SK-N-SH (cell line): Measurements from ENCODE around the gene PRRT4. TPM values are rescaled to one million over a fixed set of nuclear protein-coding genes. Genes with fewer than 3 reads are reported as not detected.

Experiments used
- CTCF ChIA-PET: fragments of 300-600, 350-600 bp; formaldehyde crosslinking; extraction: SDS; loops from one replicate; lab custom pipeline; 2021; lab: Yijun Ruan, JAX
- POLR2A ChIA-PET: fragments of 350-600 bp; sonication (Branson Sonifier 250); formaldehyde crosslinking; extraction: SDS; loops from one replicate; lab custom pipeline; 2020; ENCODE audit warnings: antibody characterized with exemption, inconsistent platforms; lab: Yijun Ruan, JAX
- DNase-seq: peaks from one replicate; pipeline ENCODE4 v3.0.0; 2012
- H2AFZ ChIP-seq: fragments of 200-600 bp; sonication (generic); 2 replicates; pipeline ENCODE4 v1.8.1; 2016; ENCODE audit warnings: antibody characterized with exemption, mild to moderate bottlenecking, low read depth
- H3F3A ChIP-seq: fragments of 200-600 bp; sonication (generic); replicated peaks from 2 replicates; pipeline ENCODE3; 2016; ENCODE audit warnings: antibody characterized with exemption, mild to moderate bottlenecking; ENCODE audit not compliant: insufficient read depth
- H3K27ac ChIP-seq, 2 experiments: fragments of 200-500 bp in 1 of 2; fragments of 200-600 bp in 1 of 2; sonication (Bioruptor generic) in 1 of 2; sonication (generic), shearing (Covaris generic) in 1 of 2; 2 replicates each; pipeline versions ENCODE4 v1.5.1 to v1.6.1; 2014 to 2016; ENCODE audit warnings: low read depth in 2 of 2, inconsistent platforms in 1 of 2, low read length in 1 of 2, mild to moderate bottlenecking in 1 of 2, mixed read lengths in 1 of 2
- H3K27me3 ChIP-seq: fragments of 200-600 bp; sonication (generic), shearing (Covaris generic); 2 replicates; pipeline ENCODE4 v1.6.1; 2016; ENCODE audit warnings: mixed run types; ENCODE audit not compliant: insufficient read depth
- H3K36me3 ChIP-seq, 2 experiments: fragments of 200-500 bp in 1 of 2; fragments of 200-600 bp in 1 of 2; sonication (Bioruptor generic) in 1 of 2; sonication (generic) in 1 of 2; replicated peaks in 1 of 2; 2 replicates each; pipeline versions ENCODE3 to v1.5.1; 2014 to 2016; ENCODE audit warnings: low read length in 1 of 2, mild to moderate bottlenecking in 1 of 2; ENCODE audit not compliant: insufficient read depth in 2 of 2, control insufficient read depth in 1 of 2
- H3K4me1 ChIP-seq, 2 experiments: fragments of 200-500 bp in 1 of 2; fragments of 200-600 bp in 1 of 2; sonication (Bioruptor generic) in 1 of 2; sonication (generic), shearing (Covaris generic) in 1 of 2; 2 replicates each; pipeline versions ENCODE4 v1.5.1 to v1.6.1; 2014 to 2016; ENCODE audit warnings: low read depth in 1 of 2, low read length in 1 of 2, mixed run types in 1 of 2; ENCODE audit not compliant: insufficient read depth in 2 of 2, control insufficient read depth in 1 of 2
- H3K4me2 ChIP-seq: fragments of 200-600 bp; sonication (generic), shearing (Covaris generic); 2 replicates; pipeline ENCODE4 v1.6.1; 2017; ENCODE audit warnings: mixed run types
- H3K4me3 ChIP-seq, 2 experiments: fragments of 200-500 bp in 1 of 2; fragments of 200-600 bp in 1 of 2; sonication (Bioruptor generic) in 1 of 2; sonication (generic), shearing (Covaris generic) in 1 of 2; 2 replicates each; pipeline versions ENCODE4 v1.5.1 to v1.8.1; 2014 to 2016; ENCODE audit warnings: low read depth in 2 of 2, inconsistent platforms in 1 of 2, low read length in 1 of 2, mild to moderate bottlenecking in 1 of 2, mixed read lengths in 1 of 2, moderate library complexity in 1 of 2
- H3K79me2 ChIP-seq: fragments of 200-600 bp; sonication (generic); 2 replicates; pipeline ENCODE4 v1.8.1; 2017; ENCODE audit warnings: mild to moderate bottlenecking; ENCODE audit not compliant: insufficient read depth
- H3K9ac ChIP-seq: fragments of 200-600 bp; sonication (generic); 2 replicates; pipeline ENCODE4 v1.6.1; 2017; ENCODE audit warnings: mixed run types
- H3K9me2 ChIP-seq: fragments of 200-600 bp; sonication (generic); 2 replicates; pipeline ENCODE4 v1.6.1; 2017; ENCODE audit warnings: mixed run types
- H3K9me3 ChIP-seq: fragments of 200-600 bp; sonication (generic); 2 replicates; pipeline ENCODE4 v1.6.1; 2017; ENCODE audit warnings: mixed run types, mild to moderate bottlenecking, moderate library complexity
- H4K20me1 ChIP-seq: fragments of 200-600 bp; sonication (generic); 2 replicates; pipeline ENCODE4 v1.6.1; 2017; ENCODE audit warnings: mild to moderate bottlenecking, mixed run types; ENCODE audit not compliant: insufficient read depth
- CHD2 ChIP-seq: fragments of 150-350 bp; IDR thresholded peaks from 2 replicates; pipeline ENCODE4 v1.6.1; 2018; ENCODE audit warnings: low read length; ENCODE audit not compliant: partially characterized antibody
- ELF1 ChIP-seq: IDR thresholded peaks from 2 replicates; pipeline ENCODE4 v1.4.0; 2012
- EZH2phosphoT487 ChIP-seq: fragments of 200-600 bp; sonication (generic); IDR thresholded peaks from 2 replicates; pipeline ENCODE4 v1.6.1; 2017; ENCODE audit warnings: low read depth, mixed run types, mild to moderate bottlenecking, antibody characterized with exemption, moderate library complexity, borderline replicate concordance
- FOSL2 ChIP-seq: IDR thresholded peaks from 2 replicates; pipeline ENCODE4 v1.4.0; 2012; ENCODE audit warnings: low read depth, mild to moderate bottlenecking, moderate library complexity, borderline replicate concordance
- GABPA ChIP-seq: IDR thresholded peaks from 2 replicates; pipeline ENCODE4 v1.4.0; 2012; ENCODE audit warnings: low read depth, mild to moderate bottlenecking
- IRF3 ChIP-seq: fragments of 150-350 bp; IDR thresholded peaks from 2 replicates; pipeline ENCODE4 v1.6.1; 2016; ENCODE audit warnings: mild to moderate bottlenecking, low read depth, low read length
- MEF2A ChIP-seq: IDR thresholded peaks from 2 replicates; pipeline ENCODE4 v1.4.0; 2012; ENCODE audit warnings: low read depth, borderline replicate concordance
- NFIC ChIP-seq: IDR thresholded peaks from 2 replicates; pipeline ENCODE4 v1.4.0; 2012; ENCODE audit warnings: borderline replicate concordance
- POLR2AphosphoS5 ChIP-seq: IDR thresholded peaks from 2 replicates; pipeline ENCODE4 v1.6.1; 2012; ENCODE audit warnings: low read depth, low read length
- RXRA ChIP-seq: IDR thresholded peaks from 2 replicates; pipeline ENCODE4 v1.4.0; 2012; ENCODE audit warnings: low read depth, mild to moderate bottlenecking, borderline replicate concordance
- TEAD4 ChIP-seq: IDR thresholded peaks from 2 replicates; pipeline ENCODE4 v1.4.0; 2012; ENCODE audit warnings: mild to moderate bottlenecking, borderline replicate concordance; ENCODE audit not compliant: insufficient read depth
- USF1 ChIP-seq: IDR thresholded peaks from 2 replicates; pipeline ENCODE4 v1.4.0; 2012; ENCODE audit warnings: low read depth, borderline replicate concordance
- YY1 ChIP-seq: IDR thresholded peaks from 2 replicates; pipeline ENCODE4 v1.4.0; 2012; ENCODE audit warnings: low read depth, mild to moderate bottlenecking
- WGBS: methylation state at CpG from one replicate; pipeline ENCODE4 v1.1.6; 2017; ENCODE audit warnings: low lambda C conversion rate; 5-methylcytosine and 5-hydroxymethylcytosine counted together
- polyA plus RNA-seq, 3 experiments: library from polyadenylated mRNA; depleted of rRNA; stranded (reverse); fragments of >200 nt; gene quantifications; 2 replicates each; pipeline ENCODE4 v1.2.3, GENCODE V29; 2012

PRRT4 gene
- polyA plus RNA-seq, 1 of the 3 experiments (the other 2 are of a cell fraction): 1.5 TPM

DNA sequence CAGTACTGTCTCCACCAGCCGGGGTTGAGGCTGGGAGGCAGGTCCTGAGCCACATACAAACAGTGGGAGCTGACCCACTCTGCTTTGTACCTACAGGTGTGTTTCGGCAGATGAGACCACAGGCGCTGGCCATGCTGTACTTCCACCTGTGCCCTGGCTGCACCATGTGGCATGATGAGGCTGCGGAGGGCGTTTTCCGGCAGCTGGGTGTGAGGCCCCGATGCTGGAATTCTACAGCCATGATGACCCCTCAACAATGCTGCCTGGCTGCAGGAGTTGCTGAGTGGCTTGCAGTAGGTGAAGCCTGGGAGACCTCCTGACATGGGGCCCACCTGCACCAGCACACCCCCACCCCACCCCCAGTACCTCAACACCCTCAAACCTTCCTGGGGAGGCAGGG is 30.3 kb upstream of the PRRT4 start:
- POLR2A ChIA-PET: interaction anchor here (0.9 to 6.6 kb wide), 3 partner anchors 13 to 42 kb away, joined by 4 to 107 read pairs (median 5); no protein-coding TSS in a partner anchor
- no peak overlapping the region for H3K4me3 ChIP-seq
- no peaks in the 10 kb centered on the region for H3K9me2 ChIP-seq
- peak; percentile 20 for DNase-seq
- H3F3A ChIP-seq: peaks cover 8% of the 10 kb centered on the region
- no peak overlapping the region for H2AFZ ChIP-seq
- no peaks in the 10 kb centered on the region for H4K20me1 ChIP-seq
- no peaks in the 10 kb centered on the region for H3K9me3 ChIP-seq
- H3K36me3 ChIP-seq: peaks cover 14 to 44% of the 10 kb centered on the region in 2 experiments
- no peaks in the 10 kb centered on the region for H3K79me2 ChIP-seq
- H3K9ac ChIP-seq: no peak overlapping the region
- H3K4me1 ChIP-seq: peaks cover 0 to 27% of the 10 kb centered on the region in 2 experiments; a peak in 1 of 4 replicates
- H3K27me3 ChIP-seq: no peaks in the 10 kb centered on the region
- no peak overlapping the region for H3K4me2 ChIP-seq
- TF ChIP-seq FOSL2: no peak
- no peak for TF ChIP-seq RXRA
- no peak for TF ChIP-seq POLR2AphosphoS5
- TF ChIP-seq USF1: no peak
- no peak for TF ChIP-seq TEAD4
- TF ChIP-seq EZH2phosphoT487: no peak
- no peak for TF ChIP-seq IRF3
- TF ChIP-seq NFIC: no peak
- TF ChIP-seq MEF2A: no peak
- no peak for TF ChIP-seq CHD2
- no peak for TF ChIP-seq GABPA
- CTCF ChIA-PET: interaction anchor here (1.1 to 50.3 kb wide), 7 partner anchors 12 to 70 kb away, joined by 3 to 1901 read pairs (median 71); partner anchors contain the start of genes IMPDH1, PRRT4 and RBM28
- WGBS: 100% methylated on average over 3 of the region's 7 CpGs
- H3K27ac ChIP-seq: no peak overlapping the region

GRCh38 chr7:128390871-128391565 is 29.5 kb upstream of the PRRT4 start:
- no peaks in the 10 kb centered on the region for H3K79me2 ChIP-seq
- H3K27me3 ChIP-seq: no peaks in the 10 kb centered on the region
- no peak overlapping the region for H3K4me2 ChIP-seq
- H3K9me2 ChIP-seq: no peaks in the 10 kb centered on the region
- no peak overlapping the region for H2AFZ ChIP-seq
- 92% methylated on average over 3 of the region's 3 CpGs for WGBS
- H3K27ac ChIP-seq: no peak overlapping the region
- H4K20me1 ChIP-seq: no peaks in the 10 kb centered on the region
- H3K4me1 ChIP-seq: peaks cover 0 to 31% of the 10 kb centered on the region in 2 experiments; a peak in 1 of 4 replicates
- TF ChIP-seq POLR2AphosphoS5 (peak; percentile 25; the same call in 1 of the 2 replicates), YY1 (no peak), ELF1 (no peak)
- peaks cover 7 to 37% of the 10 kb centered on the region in 2 experiments for H3K36me3 ChIP-seq
- CTCF ChIA-PET: interaction anchor here (1.3 to 50.3 kb wide), 5 partner anchors 12 to 70 kb away, joined by 7 to 1901 read pairs (median 493); partner anchors contain the start of genes IMPDH1, PRRT4 and RBM28
- H3F3A ChIP-seq: peaks cover 8% of the 10 kb centered on the region
- no peaks in the 10 kb centered on the region for H3K9me3 ChIP-seq
- POLR2A ChIA-PET: interaction anchor here (0.9 to 6.6 kb wide), 3 partner anchors 9 to 42 kb away, joined by 4 to 107 read pairs (median 5); no protein-coding TSS in a partner anchor
- no peak overlapping the region for H3K9ac ChIP-seq
- DNase-seq: peak; percentile 20
- no peak overlapping the region for H3K4me3 ChIP-seq
